Measurements from ENCODE around the gene ANKS4B.
"Not testable (repeated sequence)": the region's sequence is repeated elsewhere in the genome, so short reads cannot be mapped to it uniquely, and the experiment has no call there.

Gene ANKS4B

GRCh38 chr16:21264571-21265036, 31.1 kb downstream of the ANKS4B start:
- DNase-seq = no peak

- DNase-seq = no peak
These were observed 31.8 kb downstream of the ANKS4B start for GRCh38 chr16:21265104-21265837.

- DNase-seq = no peak
These were observed 33.8 kb downstream of the ANKS4B start for GRCh38 chr16:21267298-21267697.

- no peak for DNase-seq
These were observed 34.7 kb downstream of the ANKS4B start for GRCh38 chr16:21268236-21268635.

GRCh38 chr16:21272253-21272652, 38.8 kb downstream of the ANKS4B start:
- DNase-seq = no peak

- not testable (repeated sequence) for DNase-seq
These were observed 39.3 kb downstream of the ANKS4B start for GRCh38 chr16:21272763-21273162.

- no peak for DNase-seq
These were observed 40.8 kb downstream of the ANKS4B start for GRCh38 chr16:21274172-21274726.

- DNase-seq = no peak
These were observed 42.0 kb downstream of the ANKS4B start for GRCh38 chr16:21275529-21275928.

GRCh38 chr16:21276090-21276489, 42.6 kb downstream of the ANKS4B start:
- DNase-seq = no peak

- no peak for DNase-seq
These were observed 43.8 kb downstream of the ANKS4B start for GRCh38 chr16:21277045-21277926.

- DNase-seq = peak in 1 of 2 experiments; percentile 32
These were observed 44.6 kb downstream of the ANKS4B start, which contains the start of gene CRYM for GRCh38 chr16:21277927-21278706. Gene CRYM (minus strand): TSS chr16:21278290. CDS start chr16:21278251, 39 bp downstream.

- DNase-seq = no peak
These were observed 46.0 kb downstream of the ANKS4B start for GRCh38 chr16:21279501-21279900.

GRCh38 chr16:21281698-21282389, 48.3 kb downstream of the ANKS4B start:
- no peak for DNase-seq

GRCh38 chr16:21283521-21284289, 50.2 kb downstream of the ANKS4B start:
- peak; percentile 59 to 73 for DNase-seq

GRCh38 chr16:21284414-21284813, 50.9 kb downstream of the ANKS4B start:
- DNase-seq = no peak

- no peak for DNase-seq
These were observed 51.8 kb downstream of the ANKS4B start for GRCh38 chr16:21285314-21285713.

- not testable (repeated sequence) for DNase-seq
These were observed 56.3 kb downstream of the ANKS4B start for GRCh38 chr16:21289789-21290188.

- DNase-seq = peak; percentile 96 to 99
These were observed 67.0 kb downstream of the ANKS4B start for GRCh38 chr16:21300309-21301167.

GRCh38 chr16:21301168-21301894, 67.8 kb downstream of the ANKS4B start:
- peak; percentile 72 to 81 for DNase-seq

Measured in NCI-H524 (cell line).